ENCODE data around the gene ADAM12.

DNA sequence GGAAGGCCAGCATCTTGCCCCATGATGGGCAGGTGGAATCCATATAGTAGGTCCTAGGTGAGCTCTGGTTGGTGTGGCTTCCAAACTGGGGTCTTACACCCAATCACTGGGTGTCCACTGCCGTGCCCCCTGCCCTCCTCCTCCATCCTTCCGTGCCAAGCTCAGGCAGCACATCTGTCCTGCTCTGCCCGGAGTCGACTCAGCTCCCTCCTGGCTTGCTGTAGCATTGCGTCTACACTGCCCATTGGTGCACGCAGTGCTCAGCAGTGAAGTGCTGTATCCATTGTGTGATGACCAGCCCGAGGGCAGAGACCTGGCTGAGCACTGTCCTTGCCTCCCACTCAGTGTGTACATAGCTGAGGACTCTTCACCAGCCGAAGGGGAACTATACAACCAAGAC is 148.4 kb downstream of the ADAM12 start:
- TF ChIP-seq, protein P1, sequence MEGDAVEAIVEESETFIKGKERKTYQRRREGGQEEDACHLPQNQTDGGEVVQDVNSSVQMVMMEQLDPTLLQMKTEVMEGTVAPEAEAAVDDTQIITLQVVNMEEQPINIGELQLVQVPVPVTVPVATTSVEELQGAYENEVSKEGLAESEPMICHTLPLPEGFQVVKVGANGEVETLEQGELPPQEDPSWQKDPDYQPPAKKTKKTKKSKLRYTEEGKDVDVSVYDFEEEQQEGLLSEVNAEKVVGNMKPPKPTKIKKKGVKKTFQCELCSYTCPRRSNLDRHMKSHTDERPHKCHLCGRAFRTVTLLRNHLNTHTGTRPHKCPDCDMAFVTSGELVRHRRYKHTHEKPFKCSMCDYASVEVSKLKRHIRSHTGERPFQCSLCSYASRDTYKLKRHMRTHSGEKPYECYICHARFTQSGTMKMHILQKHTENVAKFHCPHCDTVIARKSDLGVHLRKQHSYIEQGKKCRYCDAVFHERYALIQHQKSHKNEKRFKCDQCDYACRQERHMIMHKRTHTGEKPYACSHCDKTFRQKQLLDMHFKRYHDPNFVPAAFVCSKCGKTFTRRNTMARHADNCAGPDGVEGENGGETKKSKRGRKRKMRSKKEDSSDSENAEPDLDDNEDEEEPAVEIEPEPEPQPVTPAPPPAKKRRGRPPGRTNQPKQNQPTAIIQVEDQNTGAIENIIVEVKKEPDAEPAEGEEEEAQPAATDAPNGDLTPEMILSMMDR (IDR thresholded peaks at IDR 0.05; ENCODE audit: low read depth, low read length, poor library complexity, severe bottlenecking), result no peak
- no peak for TF ChIP-seq EZH2phosphoT487 (IDR thresholded peaks at IDR 0.05; ENCODE audit: borderline replicate concordance, low read length)

Data from DOHH2 (cell line).